Heart left ventricle (tissue), 13 donors: ENCODE measurements around the gene ZBTB20.

Source experiments
- POLR2A ChIP-seq, 2 donors: fragments of 450-650 bp; IDR thresholded peaks; one replicate each; pipeline ENCODE4 v1.6.1; 2017; ENCODE audit warnings: antibody characterized with exemption in 2 of 2, mild to moderate bottlenecking in 2 of 2, moderate library complexity in 2 of 2
- TF ChIP-seq, protein P1 (sequence below), 12 donors: fragments of 200-600 bp; sonication (generic) in 4 of 12; IDR thresholded peaks; one replicate each; pipeline versions ENCODE4 v1.5.0 to v1.8.0; 2018 to 2022; ENCODE audit warnings: antibody characterized with exemption in 12 of 12, mild to moderate bottlenecking in 5 of 12
- donor health status: ischemic (EF 13 %, LVEDD 7.1; RV severe dilation, severe dysfunction).
- donor health status: DM: no; HTN: yes; CAD: no.
- donor health status: DM: no; HTN: no; CAD: no.
- donor health status: ischemic (EF 25% LVEDD 6.9; RV normal size, moderate dysfunction).
- donor health status: ischemic (EF 25% LVEDD 5.7; RV mildly dilated, moderate dysfunction).
- donor health status: ischemic (EF 35%, LVEDD 5.7; RV mildly dilated, moderate dysfunction).
- donor health status: nonischemic (EF 11% LVEDD 7.7; RV severe dilation, severe dysfunction).
- donor health status: DM: yes; HTN: yes; CAD: no.
- donor health status: PGD.
- donor health status: ischemic (EF 29% LVEDD 5.4; RV normal size, mild dysfunction).
- donor health status: nonischemic (EF 23%, LVEDD 6.1; RV moderate dilation, normal function).

DNA sequence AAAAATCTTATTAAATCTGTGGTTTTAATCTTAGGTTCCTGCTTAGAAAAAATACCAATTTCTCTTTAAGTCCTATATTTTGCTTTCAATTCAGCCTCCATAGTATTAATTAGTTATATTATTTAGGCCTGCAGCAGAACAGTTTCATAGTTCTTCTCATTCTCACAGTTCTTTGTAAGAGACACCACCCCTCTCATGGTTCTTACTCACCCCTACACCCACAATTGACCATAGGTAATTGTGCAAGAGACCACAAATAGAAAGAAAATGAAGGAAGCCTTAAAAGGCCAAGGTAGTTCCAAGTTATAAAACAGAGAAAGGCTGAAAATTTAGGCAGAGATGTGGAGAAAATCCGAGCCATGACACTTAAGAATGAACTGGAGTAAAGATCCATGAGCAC, 438.0 kb downstream of the ZBTB20 start:
- TF ChIP-seq, protein P1, sequence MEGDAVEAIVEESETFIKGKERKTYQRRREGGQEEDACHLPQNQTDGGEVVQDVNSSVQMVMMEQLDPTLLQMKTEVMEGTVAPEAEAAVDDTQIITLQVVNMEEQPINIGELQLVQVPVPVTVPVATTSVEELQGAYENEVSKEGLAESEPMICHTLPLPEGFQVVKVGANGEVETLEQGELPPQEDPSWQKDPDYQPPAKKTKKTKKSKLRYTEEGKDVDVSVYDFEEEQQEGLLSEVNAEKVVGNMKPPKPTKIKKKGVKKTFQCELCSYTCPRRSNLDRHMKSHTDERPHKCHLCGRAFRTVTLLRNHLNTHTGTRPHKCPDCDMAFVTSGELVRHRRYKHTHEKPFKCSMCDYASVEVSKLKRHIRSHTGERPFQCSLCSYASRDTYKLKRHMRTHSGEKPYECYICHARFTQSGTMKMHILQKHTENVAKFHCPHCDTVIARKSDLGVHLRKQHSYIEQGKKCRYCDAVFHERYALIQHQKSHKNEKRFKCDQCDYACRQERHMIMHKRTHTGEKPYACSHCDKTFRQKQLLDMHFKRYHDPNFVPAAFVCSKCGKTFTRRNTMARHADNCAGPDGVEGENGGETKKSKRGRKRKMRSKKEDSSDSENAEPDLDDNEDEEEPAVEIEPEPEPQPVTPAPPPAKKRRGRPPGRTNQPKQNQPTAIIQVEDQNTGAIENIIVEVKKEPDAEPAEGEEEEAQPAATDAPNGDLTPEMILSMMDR (IDR thresholded peaks at IDR 0.05), result no peak
- no peak for TF ChIP-seq POLR2A (IDR thresholded peaks at IDR 0.05)
